ENCODE results near the gene MYO16.
A peak's percentile ranks its signal among the peaks of the same experiment; 100 is the strongest.

The MYO16 gene

DNA sequence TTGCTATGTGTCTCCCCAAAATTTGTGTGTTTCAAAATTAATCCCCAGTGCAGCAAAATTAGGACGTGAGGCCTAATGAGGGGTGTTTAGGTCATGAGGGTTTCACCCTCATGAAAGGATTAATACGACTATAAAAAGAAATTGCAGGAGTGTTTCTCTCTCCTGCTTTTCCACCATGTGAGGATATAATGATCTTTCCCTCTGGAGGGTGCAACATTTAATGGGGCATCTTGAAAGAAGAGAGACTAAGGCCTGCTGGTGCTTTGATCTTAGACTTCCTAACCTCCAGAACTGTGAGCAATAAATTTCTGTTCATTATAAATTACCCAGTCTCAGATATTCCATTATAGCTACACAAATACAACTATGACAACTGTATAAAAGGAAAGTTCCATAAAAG is 183.2 kb downstream of the MYO16 start:
- DNase-seq, result no peak

DNA sequence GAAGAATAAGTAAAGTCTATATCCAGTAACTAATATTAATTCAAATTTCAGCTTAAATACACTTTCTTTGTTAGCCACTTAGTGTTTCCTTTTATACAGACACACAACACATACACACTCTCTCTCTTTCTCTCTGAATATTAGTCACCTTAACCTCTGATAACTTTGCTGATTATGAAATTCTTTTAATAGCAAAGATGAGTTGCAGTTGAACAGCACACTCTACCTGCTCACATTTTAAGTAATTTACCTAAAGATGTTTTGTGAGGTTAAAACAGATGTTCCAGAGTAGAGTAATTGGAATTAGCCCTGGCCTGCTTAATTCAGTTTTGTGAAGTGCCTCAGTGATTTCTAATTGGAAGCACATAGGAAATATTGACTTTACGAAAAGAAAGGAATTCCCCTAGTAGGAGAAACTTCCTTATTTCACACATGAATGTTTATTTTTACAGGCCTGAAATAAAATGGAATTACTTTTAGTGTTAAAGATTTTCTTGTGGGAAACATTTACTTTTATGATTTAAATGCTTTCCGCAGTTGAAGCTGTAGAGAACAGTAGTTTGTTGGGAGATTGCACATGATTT is 184.3 kb downstream of the MYO16 start:
- DNase-seq, result no peak

DNA sequence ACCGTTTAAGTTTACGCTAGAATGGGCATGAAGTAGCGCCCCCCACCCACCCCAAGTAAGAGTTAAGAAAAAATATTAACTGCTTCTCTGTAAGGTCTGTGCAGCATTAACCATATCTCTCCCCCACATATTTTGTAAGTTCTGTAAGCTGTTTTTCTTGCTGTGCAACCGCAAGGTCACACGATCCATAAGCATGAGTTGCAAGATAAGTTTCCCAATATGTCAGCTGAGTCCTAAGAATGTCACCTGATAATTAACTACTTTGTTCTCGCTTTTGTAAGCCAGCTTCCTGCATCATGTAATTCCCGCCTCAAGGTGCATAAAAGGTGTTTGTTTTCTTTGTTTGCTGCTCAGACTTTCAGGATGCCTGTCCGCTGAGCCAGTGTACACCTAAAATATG is 187.0 kb downstream of the MYO16 start:
- no peak for DNase-seq

DNA sequence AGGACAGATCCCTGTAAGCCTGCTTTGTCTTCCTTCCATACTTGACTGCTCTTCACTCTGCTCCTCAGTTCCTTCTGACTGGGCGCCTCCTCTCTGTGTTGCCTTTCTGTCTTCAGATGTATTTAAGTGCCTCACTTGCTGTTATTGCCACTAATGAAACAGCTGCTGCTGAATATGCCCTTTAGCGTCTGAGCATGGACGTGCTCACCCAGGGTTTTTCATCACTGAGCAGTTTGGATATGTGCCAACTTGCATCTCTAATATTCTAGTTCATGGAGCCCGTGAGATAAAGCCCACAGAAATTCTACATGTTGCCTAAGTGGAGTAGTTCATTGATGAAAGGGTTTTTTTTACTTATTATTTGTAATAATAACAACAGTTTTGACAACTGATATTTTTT is 198.2 kb downstream of the MYO16 start:
- DNase-seq, result peak; percentile 9

DNA sequence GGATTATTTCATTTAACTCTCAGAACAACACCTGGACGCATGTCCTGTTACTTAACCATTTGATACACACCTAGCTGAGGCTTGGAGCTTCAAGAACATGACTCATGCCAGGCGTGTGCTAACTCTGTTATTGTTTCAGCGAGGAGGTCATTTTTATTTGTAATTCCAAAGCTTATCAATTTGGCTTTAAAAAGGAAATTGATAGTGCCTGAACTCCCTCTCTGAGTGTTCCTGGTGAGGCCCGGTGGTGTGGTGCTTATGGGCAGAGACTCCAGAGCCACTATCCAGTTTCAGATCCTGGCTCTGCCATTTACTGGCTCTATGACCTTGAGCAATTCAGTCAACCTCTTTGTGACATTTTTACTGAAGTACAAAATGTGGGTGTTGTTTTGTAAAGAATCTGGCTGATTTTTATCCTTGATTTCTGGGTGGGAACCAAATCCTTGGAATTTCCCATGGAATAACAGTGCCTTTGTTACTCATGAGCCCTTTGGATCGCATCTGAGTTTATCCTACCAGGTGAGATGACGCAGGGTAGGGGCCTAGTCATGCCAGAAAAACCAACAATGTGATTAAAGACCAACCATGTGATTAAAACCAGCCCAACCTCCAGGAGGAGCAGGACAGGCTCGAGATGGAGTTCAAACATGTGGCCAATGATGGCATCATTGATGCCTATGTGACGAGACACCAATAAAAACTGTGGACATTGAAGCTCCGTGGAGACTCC is 198.8 kb downstream of the MYO16 start:
- DNase-seq, result no peak

DNA sequence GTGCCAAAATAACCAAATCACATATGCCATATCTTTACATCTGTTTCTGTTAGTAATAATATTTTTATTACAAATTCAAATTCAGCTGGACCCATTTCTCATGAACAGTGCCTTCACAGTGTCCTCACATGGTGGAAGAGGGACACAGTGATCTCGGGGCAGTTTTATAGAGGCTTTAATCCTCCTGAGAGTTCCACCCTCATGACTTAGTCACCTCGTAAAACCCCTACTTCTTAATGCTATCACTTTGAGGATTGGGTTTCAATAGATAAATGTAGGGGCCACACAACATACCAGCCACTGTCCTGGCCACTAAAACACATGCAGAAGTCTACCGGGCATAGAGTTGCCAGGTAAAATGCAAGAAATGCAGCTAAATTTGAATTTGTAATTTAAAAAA is 201.5 kb downstream of the MYO16 start:
- DNase-seq, result no peak

DNA sequence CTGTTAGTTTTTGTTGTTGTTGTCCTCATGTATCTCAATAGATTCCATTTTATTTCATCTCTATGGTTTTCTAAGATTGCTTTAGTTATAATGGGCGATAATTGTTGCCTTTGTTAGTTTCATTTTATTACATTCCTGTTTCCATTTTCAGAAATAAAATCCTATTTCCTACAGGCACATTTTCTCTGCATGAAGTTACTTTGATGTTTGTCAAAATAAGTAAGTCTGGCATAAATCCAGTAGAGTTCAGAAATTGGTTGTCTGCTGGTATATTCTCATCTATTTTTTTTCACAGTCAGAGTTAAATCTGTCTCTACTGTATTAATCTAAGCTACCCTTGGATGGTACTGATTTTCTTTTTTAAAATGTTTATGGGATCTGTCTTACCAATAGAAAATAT is 204.1 kb downstream of the MYO16 start:
- no peak for DNase-seq

DNA sequence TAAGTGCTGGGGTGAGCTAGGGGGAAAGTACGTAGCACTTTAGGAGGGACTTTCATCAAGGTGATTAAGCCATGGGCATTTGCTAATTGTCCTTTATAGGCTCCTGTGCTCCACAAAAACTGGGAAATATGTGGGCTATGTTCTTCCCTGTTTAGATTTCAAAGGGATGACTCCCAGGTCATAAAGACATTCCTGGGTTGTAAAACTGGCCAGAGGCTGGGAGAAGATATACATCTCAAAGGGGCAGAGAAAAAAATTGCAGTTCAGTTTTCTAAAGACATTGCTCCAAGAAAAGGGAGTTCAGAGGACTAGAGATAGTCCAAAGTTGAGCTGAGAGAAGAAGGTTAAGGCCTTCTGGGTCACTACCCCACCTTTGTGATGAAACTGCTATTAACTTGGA is 204.8 kb downstream of the MYO16 start:
- DNase-seq, result no peak

DNA sequence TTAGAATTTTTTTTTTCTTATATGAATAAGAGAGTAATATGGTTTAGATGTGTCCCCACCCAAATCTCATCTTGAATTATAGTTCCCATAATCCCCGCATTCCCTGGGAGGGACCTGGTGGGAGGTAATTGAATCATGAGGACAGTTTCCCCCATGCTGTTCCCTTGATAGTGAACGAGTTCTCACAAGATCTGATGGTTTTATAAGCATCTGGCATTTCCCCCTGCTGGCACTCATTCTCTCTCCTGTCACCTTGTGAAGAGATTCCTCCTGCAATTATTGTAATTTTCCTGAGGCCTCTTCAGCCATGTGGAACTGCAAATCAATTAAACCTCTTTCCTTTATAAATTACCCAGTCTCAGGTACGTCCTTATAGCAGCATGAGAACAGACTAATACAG is 205.7 kb downstream of the MYO16 start:
- DNase-seq, result no peak

DNA sequence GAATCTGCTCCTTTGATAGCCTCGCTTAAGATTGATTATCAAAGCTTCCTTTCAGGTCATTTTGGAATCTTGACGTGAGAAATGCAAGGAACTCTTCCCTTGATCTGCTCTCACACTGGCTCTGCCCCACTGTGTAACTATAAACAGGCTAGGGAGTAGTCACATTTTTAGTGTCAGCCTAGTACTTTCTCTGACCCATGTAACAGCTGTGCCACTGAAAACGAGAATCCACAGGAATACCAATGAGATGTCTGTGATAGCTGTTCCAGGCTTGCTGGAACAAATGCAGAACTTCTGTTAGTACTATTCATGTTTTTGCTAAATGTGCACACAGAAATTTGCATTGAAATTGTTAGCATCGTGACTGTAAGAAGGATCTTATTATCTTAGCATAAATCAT is 221.3 kb downstream of the MYO16 start:
- DNase-seq, result no peak

DNA sequence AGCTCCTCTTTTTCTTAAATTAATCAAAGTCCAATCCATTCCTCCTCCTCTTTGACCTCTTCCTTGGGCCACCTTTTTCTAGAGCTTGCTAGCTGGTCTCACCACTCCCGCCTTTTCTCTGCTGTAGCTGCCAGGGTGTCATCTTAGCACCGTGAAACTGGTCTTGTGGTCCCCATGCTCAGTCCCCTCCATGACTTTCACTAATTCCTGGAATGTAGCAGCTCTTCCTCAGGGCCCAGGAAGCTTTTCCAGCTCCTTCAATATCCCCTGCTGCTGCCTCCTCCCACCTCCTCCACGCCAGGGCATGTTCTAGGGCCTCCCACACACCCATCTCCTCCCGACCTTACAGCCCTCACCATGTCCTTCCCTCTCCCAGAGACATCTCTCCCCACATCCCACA is 222.2 kb downstream of the MYO16 start:
- no peak for DNase-seq

DNA sequence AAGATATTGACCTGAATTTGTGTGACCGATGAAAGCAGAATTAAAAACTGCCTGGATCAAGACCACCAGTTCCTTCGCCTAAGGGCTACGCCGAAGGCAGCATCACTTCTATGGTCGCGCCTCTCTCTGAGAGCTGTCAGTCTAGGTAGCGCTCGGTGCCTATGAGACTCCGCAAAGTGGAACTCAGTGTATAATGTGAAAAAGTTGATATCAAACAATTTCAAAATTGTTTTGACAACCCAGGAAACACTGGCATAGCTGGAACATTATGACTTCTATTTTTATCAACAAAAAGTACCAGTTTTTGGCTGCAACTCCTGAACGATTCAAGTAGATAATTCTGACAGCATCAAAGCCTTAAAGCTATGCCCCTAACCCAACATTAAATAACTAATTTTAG is 223.6 kb downstream of the MYO16 start:
- no peak for DNase-seq

DNA sequence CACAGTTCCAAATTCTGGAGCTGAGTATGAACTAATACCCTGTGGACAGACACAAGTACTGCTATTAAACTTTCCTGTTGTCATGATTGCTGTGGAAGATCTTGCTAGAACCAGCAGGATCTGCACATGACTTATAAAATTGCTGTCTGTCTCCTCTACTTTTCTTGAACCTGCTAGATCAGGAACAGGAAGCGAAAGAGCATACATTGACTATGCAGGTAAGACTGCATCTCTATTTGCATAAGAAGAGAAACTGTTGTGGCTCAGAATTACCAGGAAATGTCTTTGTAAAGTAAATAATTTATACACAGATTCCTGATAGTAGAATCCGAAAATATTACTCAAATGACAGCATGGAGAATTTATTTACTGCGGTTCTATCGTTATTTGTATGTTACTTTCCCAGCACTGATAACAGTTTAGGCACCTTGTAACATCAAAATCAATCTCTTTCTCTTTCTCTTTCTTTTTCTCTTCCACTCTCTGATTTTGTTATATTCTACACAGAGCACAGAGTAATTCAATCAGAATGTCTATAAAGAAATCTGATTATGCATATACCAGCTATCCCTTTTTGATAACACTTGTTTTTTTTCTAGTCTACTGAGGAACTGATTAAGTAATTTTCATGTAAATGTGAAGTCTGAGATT is 226.5 kb downstream of the MYO16 start:
- DNase-seq, result no peak

DNA sequence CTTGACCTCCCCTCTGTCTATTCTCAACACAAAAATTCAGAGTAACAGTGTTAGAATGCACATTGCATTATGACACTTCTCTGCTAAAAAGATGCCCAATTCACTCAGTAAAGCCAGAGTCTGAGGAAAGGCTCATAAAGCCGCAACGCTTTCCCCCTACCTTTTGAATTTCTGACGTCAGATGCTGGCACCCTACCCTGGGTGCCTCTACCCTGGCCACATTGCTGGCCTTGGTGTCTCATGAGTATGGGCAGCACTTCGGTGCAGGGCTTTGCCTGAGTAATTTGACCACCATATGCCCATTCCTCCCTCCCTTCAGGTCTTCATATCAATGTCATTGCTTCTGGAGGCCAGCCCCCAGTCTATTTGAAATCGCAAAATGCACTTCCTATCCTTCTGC is 229.3 kb downstream of the MYO16 start:
- DNase-seq, result no peak

DNA sequence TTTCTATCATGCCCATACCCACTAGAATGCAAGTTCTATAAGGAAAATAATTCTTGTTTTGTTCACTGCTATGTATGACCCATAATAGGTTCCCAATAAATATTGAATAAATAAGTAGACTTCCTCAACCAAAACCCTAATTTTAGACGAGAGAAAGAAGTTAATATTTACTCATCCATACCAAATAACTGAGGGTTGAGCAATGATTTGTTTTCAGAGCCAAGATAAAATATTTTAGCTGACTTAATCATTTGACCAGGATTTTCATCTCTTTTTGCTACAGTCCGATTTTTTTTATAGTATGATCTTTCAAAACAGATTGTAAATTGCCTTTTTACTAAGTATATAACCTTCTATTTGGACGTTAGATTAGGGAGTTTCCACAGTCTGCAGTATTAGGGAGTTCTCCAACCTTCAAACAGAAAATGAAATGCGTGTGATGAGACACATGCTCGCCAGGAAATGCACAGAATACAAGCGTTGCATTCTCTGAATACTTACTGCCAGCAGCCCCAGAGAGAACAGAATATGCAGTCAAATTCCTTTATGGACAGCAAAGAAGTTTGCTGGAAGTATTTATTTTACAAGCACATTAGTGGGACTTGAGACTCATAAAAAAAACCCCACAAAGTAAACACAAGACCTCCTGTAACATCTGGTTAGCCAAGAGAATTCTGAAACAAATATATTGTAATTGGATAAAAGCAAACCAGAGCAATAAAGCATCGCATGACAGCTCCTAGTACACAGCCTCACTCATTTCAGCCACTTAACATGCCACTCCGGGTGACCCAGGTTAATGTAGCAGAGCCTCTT is 230.0 kb downstream of the MYO16 start:
- DNase-seq, result no peak

DNA sequence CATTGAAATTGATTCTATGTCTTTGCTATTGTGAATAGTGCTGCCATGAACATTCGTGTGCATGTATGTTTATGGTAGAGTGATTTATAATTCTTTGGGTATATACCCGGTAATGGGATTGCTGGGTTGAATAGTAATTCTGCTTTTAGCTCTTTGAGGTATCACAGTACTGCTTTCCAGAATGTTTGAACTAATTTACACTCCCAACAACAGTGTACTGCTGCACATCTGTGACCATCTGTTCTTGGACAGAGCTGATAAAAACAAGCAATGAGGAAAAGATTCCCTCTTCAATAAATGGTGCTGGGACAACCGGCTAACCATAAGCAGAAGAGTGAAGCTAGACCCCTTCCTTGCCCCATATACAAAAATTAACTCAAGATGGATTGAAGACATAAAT is 231.0 kb downstream of the MYO16 start:
- DNase-seq, result no peak

DNA sequence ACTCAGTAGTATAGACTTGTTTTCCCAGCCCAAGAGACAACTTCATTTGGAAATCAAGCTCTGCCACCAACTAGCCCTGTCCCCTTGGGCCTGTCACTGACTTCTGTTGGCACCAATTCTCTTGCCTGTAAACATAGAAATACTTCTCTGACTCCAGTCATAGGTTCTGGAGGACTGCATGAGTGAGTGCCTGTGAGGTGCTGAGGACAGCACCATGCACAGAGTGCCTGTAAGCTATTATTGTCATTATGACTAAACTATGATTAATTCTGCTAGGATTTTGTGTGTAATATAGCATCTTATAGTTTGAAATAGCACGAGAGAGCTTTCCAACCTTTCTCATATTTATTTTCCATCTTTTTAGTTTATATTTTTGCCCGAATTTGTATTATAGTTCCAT is 247.9 kb downstream of the MYO16 start:
- no peak for DNase-seq

DNA sequence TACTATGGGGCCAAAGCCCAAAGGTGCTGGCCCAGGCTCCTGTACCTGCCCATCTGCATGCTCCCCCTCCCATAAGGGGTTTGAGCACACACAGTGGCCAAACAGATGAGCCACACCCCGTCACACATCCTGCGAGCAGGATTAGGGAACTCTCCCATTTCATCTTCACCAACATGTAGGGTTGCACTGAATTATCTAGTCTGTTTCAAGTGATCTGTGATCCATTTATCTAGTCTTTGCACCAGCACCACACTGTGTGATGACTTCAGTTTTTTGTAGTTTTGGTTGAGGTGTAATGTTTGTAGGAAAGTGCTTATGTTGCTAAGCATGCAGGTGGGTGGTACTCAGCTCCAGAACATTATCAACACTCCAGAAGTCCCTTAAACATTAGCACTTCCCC is 249.3 kb downstream of the MYO16 start:
- DNase-seq, result no peak

DNA sequence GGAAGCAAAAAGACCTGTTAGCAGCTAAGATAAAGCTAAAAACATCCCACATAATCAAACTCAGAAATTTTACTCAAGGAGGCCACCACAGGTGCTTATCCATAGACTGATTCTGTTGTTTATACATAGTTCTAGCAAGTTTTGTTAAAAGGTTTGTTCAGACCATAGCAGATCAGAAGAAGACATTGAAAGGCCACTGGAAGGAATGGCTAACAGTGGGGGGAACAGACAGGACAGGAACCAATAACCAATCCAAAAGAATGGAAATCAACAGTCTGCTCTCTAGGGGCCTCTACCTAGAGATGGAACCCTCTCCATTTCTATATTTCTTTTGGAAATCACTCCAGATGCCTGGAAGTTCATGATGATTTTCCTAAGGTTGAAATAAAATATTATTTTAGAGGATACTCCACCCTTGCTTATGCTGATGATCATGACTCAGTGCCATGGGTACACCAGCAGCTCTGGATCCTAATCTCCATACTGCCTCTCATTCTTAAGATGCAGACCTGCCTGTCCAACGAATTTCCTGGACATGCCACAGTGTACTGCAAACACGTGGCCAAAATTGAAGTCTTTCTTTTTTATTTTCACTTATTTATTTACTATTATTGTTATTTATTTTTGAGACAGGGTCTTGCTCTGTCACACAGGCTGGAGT is 260.0 kb downstream of the MYO16 start:
- no peak for DNase-seq

DNA sequence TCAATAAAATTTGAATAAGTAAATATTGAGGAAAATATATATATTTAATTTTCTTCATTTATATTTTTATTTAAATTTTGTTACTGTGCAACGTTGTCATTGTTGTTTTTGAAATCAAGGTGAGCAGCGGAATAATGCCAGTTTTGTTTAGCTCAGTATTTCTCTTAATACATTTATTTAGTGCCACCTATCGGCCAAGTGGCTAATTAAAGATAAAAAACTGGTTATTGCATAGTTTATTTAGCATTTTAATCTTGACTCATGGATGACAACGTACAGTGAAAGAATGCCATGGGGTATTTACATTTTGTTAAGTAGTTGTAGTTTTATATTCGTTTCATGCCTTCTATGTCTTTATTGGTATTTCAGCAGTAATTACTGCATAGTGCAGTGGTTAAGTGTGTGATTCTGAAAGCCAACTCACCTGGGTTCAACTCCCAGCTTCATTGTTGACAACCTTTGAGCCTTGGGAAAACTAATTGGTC is 265.9 kb downstream of the MYO16 start:
- DNase-seq, result peak; percentile 29

DNA sequence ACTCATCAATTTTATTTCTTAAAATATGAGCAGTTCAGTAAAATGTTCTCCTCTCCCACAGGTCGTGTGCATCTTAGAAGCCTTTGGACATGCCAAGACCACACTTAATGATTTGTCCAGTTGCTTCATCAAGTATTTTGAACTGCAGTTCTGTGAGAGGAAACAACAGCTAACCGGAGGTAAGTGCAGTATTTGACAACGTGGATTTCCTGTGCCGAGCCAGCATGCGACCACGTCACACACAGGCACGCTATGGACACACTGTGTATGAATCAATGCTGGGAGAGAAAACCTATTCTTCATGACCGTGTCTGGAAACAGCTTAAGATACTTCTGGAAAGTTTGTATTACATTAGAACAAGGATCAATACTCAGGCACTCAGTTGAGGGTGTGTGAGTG is 268.5 kb downstream of the MYO16 start:
- DNase-seq, result no peak

DNA sequence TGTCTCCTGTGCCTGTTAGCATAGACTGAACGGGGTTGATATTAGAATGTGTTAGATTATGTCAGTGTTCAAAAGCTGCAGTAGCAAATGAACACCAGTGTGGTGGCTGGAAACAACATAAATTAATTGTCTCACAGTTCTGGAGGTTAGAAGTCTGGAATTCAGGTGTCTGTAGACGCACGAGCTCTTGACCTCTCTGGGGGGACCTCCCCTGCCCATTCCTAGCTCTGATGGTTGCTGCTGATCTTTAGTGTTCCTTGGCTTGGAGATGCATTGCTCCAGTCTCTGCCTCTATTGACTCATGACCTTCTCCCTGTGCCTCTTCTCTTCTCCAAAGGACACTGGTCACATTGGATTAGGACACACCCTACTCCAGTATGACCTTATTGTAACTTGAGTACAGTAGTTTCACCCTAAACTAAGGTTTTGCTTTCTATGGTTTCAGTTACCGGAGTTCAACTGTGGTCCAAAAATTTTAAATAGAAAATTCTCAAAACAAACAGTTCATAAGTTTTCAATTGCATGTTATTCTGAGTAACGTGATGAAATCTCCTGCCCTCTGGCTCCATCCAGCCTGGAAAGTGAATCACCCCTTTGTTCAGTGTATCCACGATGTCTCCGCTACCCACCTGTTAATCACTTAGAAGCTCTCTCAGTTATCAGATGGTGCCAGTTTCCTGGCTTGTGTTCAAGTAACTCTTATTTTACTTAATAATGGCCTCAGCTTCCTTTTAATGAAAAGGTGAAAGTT is 273.2 kb downstream of the MYO16 start:
- DNase-seq, result no peak
